HG02885 (cell line): ENCODE measurements around the gene LINGO3.

ENCODE experiments used
- ATAC-seq: cut with Tn5 transposase; IDR thresholded peaks from one replicate; pipeline ENCODE4 v1.9.1; 2021; ENCODE audit warnings: mild to moderate bottlenecking; ENCODE audit not compliant: unreplicated experiment, poor library complexity

Gene LINGO3

GRCh38 chr19:2328401-2329148 lies 20.6 kb upstream of the LINGO3 start, which contains the start of the genes LSM7 and SPPL2B:
Gene LSM7, minus strand, starts transcription at chr19:2328586. Its CDS starts 20 bp downstream, at chr19:2328566.
Gene SPPL2B, plus strand, starts transcription at chr19:2328684. Its CDS starts 26 bp downstream, at chr19:2328710.
- ATAC-seq, result peak; percentile 76

GRCh38 chr19:2327773-2328400 lies 19.9 kb upstream of the LINGO3 start:
- ATAC-seq, result peak; percentile 40

GRCh38 chr19:2326699-2327360 lies 18.9 kb upstream of the LINGO3 start:
- ATAC-seq, result no peak

GRCh38 chr19:2325281-2326046 lies 17.5 kb upstream of the LINGO3 start:
- no peak for ATAC-seq

- no peak for ATAC-seq
Measured at GRCh38 chr19:2324220-2324948, 16.4 kb upstream of the LINGO3 start.

GRCh38 chr19:2323707-2324106 lies 15.8 kb upstream of the LINGO3 start:
- ATAC-seq, result no peak

GRCh38 chr19:2321565-2322283 lies 13.8 kb upstream of the LINGO3 start:
- no peak for ATAC-seq

- ATAC-seq, result no peak
Measured at GRCh38 chr19:2320939-2321338, 13.0 kb upstream of the LINGO3 start.

GRCh38 chr19:2320049-2320448 lies 12.1 kb upstream of the LINGO3 start:
- no peak for ATAC-seq

- ATAC-seq, result no peak
Measured at GRCh38 chr19:2319551-2319950, 11.6 kb upstream of the LINGO3 start.

GRCh38 chr19:2318923-2319322 lies 11.0 kb upstream of the LINGO3 start:
- ATAC-seq, result no peak

- no peak for ATAC-seq
Measured at GRCh38 chr19:2317756-2318155, 9.8 kb upstream of the LINGO3 start.

GRCh38 chr19:2317300-2317699 lies 9.3 kb upstream of the LINGO3 start:
- no peak for ATAC-seq

- no peak for ATAC-seq
Measured at GRCh38 chr19:2315818-2316353, 7.9 kb upstream of the LINGO3 start.

GRCh38 chr19:2315121-2315817 lies 7.3 kb upstream of the LINGO3 start:
- no peak for ATAC-seq

- ATAC-seq, result no peak
Measured at GRCh38 chr19:2312820-2313501, 5.0 kb upstream of the LINGO3 start.

GRCh38 chr19:2311093-2311492 lies 3.1 kb upstream of the LINGO3 start:
- no peak for ATAC-seq
